Hematopoietic multipotent progenitor cell (in vitro differentiated cells): Measurements from ENCODE around the gene NPAS3. TPM values are rescaled to one million over a fixed set of nuclear protein-coding genes. Genes with fewer than 3 reads are reported as not detected.

ENCODE experiments used
- DNase-seq, 3 donors: peaks; one replicate each; pipeline ENCODE4 v3.0.0-alpha.2; 2011 to 2015; ENCODE audit warnings: low read depth in 2 of 3, low spot score in 2 of 3
- total RNA-seq: library from RNA; depleted of rRNA; stranded (reverse); fragments of >200 nt; gene quantifications from one replicate; pipeline ENCODE4 v1.2.3, GENCODE V29; 2012

NPAS3 gene
- total RNA-seq, 1 donor = 0.27 TPM

GRCh38 chr14:33163109-33163508, 224.4 kb downstream of the NPAS3 start:
- no peak for DNase-seq

- DNase-seq = no peak
Measured at GRCh38 chr14:33163600-33163999, 224.9 kb downstream of the NPAS3 start.

- peak in 1 of 3 donors; percentile 3 for DNase-seq
Measured at GRCh38 chr14:33165144-33165925, 226.7 kb downstream of the NPAS3 start.

- DNase-seq = no peak
Measured at GRCh38 chr14:33165926-33166289, 227.2 kb downstream of the NPAS3 start.

- no peak for DNase-seq
Measured at GRCh38 chr14:33175951-33176350, 237.3 kb downstream of the NPAS3 start.

- DNase-seq = peak in 2 of 3 donors; percentile 3 to 31
Measured at GRCh38 chr14:33184587-33184986, 245.9 kb downstream of the NPAS3 start.

- DNase-seq = no peak
Measured at GRCh38 chr14:33186656-33187055, 248.0 kb downstream of the NPAS3 start.

- no peak for DNase-seq
Measured at GRCh38 chr14:33188880-33189279, 250.2 kb downstream of the NPAS3 start.

GRCh38 chr14:33191855-33192254, 253.2 kb downstream of the NPAS3 start:
- no peak for DNase-seq

- no peak for DNase-seq
Measured at GRCh38 chr14:33194551-33194950, 255.9 kb downstream of the NPAS3 start.

GRCh38 chr14:33198684-33199083, 260.0 kb downstream of the NPAS3 start:
- no peak for DNase-seq

GRCh38 chr14:33201116-33201515, 262.4 kb downstream of the NPAS3 start:
- no peak for DNase-seq

GRCh38 chr14:33206981-33207380, 268.3 kb downstream of the NPAS3 start:
- DNase-seq = no peak

GRCh38 chr14:33207467-33208017, 268.9 kb downstream of the NPAS3 start:
- no peak for DNase-seq

GRCh38 chr14:33210311-33210710, 271.6 kb downstream of the NPAS3 start:
- DNase-seq = peak in 2 of 3 donors; percentile 5 to 52

- no peak for DNase-seq
Measured at GRCh38 chr14:33218026-33218425, 279.3 kb downstream of the NPAS3 start.

GRCh38 chr14:33219957-33220356, 281.3 kb downstream of the NPAS3 start:
- DNase-seq = no peak

- DNase-seq = peak in 1 of 3 donors; percentile 18
Measured at GRCh38 chr14:33229269-33229929, 290.7 kb downstream of the NPAS3 start.

GRCh38 chr14:33230021-33230420, 291.3 kb downstream of the NPAS3 start:
- DNase-seq = no peak

- no peak for DNase-seq
Measured at GRCh38 chr14:33232031-33232430, 293.4 kb downstream of the NPAS3 start.

GRCh38 chr14:33237115-33237740, 298.5 kb downstream of the NPAS3 start:
- DNase-seq = no peak
